KMS-11 (cell line): ENCODE results near the gene ZNF205.
A peak's percentile ranks its signal among the peaks of the same experiment; 100 is the strongest.

Experiments used
- H2AFZ ChIP-seq: fragments of 200-600 bp; sonication (generic); 2 replicates; pipeline ENCODE4 v1.6.1; 2016; ENCODE audit warnings: antibody characterized with exemption, mixed run types, low read depth
- H3K27ac ChIP-seq: fragments of 200-600 bp; sonication (generic); 2 replicates; pipeline ENCODE4 v1.6.1; 2016; ENCODE audit warnings: mild to moderate bottlenecking, mixed run types
- H3K27me3 ChIP-seq: fragments of 200-600 bp; sonication (generic); 2 replicates; pipeline ENCODE4 v1.6.1; 2017; ENCODE audit warnings: mild to moderate bottlenecking, low read depth, mixed run types, moderate library complexity; ENCODE audit not compliant: insufficient read depth
- H3K36me3 ChIP-seq: fragments of 200-600 bp; sonication (generic); 2 replicates; pipeline ENCODE4 v1.6.1; 2017; ENCODE audit warnings: mild to moderate bottlenecking, mixed run types; ENCODE audit not compliant: insufficient read depth
- H3K4me1 ChIP-seq: fragments of 200-600 bp; sonication (generic); 2 replicates; pipeline ENCODE4 v1.6.1; 2016; ENCODE audit warnings: mild to moderate bottlenecking, low read depth, mixed run types; ENCODE audit not compliant: poor library complexity, severe bottlenecking
- H3K4me2 ChIP-seq: fragments of 200-600 bp; sonication (generic); 2 replicates; pipeline ENCODE4 v1.7.0; 2016; ENCODE audit warnings: mild to moderate bottlenecking, mixed run types
- H3K4me3 ChIP-seq: fragments of 200-600 bp; sonication (generic); IDR thresholded peaks from 2 replicates; pipeline ENCODE4 v1.6.1; 2017; ENCODE audit warnings: low read depth, low read length, mixed read lengths; ENCODE audit not compliant: insufficient read depth
- H3K79me2 ChIP-seq: fragments of 200-600 bp; sonication (generic); 2 replicates; pipeline ENCODE4 v1.6.1; 2016; ENCODE audit warnings: low read depth, mixed run types; ENCODE audit not compliant: insufficient read depth
- H3K9ac ChIP-seq: fragments of 200-600 bp; sonication (generic); 2 replicates; pipeline ENCODE4 v1.6.1; 2016; ENCODE audit warnings: mild to moderate bottlenecking, mixed run types
- H4K20me1 ChIP-seq: fragments of 200-600 bp; sonication (generic); 2 replicates; pipeline ENCODE4 v1.6.1; 2016; ENCODE audit warnings: mild to moderate bottlenecking, mixed run types; ENCODE audit not compliant: insufficient read depth
- TF ChIP-seq, protein P1 (sequence below): fragments of 200-600 bp; sonication (generic); conservative IDR thresholded peaks from 2 replicates; pipeline ENCODE4 v1.6.1; 2017; ENCODE audit warnings: low read depth, mild to moderate bottlenecking, antibody characterized with exemption, low read length, moderate library complexity, mixed read lengths

ZNF205 gene

GRCh38 chr16:3152991-3153368 lies 40.6 kb downstream of the ZNF205 start:
- Histone ChIP-seq H2AFZ (no peak overlapping the region), H3K79me2 (no peaks in the 10 kb centered on the region), H3K4me1 (peaks cover 15% of the 10 kb centered on the region), H3K9ac (no peak overlapping the region), H3K4me3 (peak overlapping the region; percentile 33), H4K20me1 (no peaks in the 10 kb centered on the region), H3K27me3 (0 out of 2 replicates have a peak, but pooled peaks cover 5% of the 10 kb centered on the region), H3K36me3 (no peaks in the 10 kb centered on the region), H3K27ac (peak overlapping the region; percentile 25; the same call in 1 of the 2 replicates), H3K4me2 (peak overlapping the region; percentile 24; the same call in 1 of the 2 replicates)
- TF ChIP-seq, protein P1, sequence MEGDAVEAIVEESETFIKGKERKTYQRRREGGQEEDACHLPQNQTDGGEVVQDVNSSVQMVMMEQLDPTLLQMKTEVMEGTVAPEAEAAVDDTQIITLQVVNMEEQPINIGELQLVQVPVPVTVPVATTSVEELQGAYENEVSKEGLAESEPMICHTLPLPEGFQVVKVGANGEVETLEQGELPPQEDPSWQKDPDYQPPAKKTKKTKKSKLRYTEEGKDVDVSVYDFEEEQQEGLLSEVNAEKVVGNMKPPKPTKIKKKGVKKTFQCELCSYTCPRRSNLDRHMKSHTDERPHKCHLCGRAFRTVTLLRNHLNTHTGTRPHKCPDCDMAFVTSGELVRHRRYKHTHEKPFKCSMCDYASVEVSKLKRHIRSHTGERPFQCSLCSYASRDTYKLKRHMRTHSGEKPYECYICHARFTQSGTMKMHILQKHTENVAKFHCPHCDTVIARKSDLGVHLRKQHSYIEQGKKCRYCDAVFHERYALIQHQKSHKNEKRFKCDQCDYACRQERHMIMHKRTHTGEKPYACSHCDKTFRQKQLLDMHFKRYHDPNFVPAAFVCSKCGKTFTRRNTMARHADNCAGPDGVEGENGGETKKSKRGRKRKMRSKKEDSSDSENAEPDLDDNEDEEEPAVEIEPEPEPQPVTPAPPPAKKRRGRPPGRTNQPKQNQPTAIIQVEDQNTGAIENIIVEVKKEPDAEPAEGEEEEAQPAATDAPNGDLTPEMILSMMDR: no peak

DNA sequence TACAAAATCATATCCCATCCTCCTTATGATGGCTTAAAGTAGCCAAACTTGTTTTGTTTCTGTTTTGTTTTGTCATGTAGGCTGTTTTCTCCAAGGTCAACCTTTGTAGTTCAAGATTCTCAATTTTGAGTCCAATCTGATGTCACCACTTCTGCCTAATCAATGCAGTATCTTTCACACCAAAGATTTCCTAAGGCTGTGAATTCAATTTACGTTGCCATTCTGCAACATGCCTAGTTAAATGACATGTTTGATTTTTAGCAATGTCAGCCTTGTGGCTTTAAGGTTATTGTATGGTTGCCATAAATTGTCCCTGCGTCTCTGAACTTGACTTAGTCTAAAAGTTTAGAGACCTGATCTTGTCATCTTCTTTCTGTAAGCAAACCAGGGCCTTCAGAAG lies 42.8 kb downstream of the ZNF205 start:
- H3K27me3 ChIP-seq: no peaks in the 10 kb centered on the region
- H3K4me1 ChIP-seq: peaks cover 15% of the 10 kb centered on the region
- no peaks in the 10 kb centered on the region for H3K79me2 ChIP-seq
- H4K20me1 ChIP-seq: no peaks in the 10 kb centered on the region
- no peak overlapping the region for H3K4me2 ChIP-seq
- no peaks in the 10 kb centered on the region for H3K36me3 ChIP-seq
- no peak overlapping the region for H3K27ac ChIP-seq
- H2AFZ ChIP-seq: no peak overlapping the region
- H3K4me3 ChIP-seq: no peak overlapping the region
- H3K9ac ChIP-seq: no peak overlapping the region
- TF ChIP-seq, protein P1: no peak

GRCh38 chr16:3155972-3156371 lies 43.6 kb downstream of the ZNF205 start:
- Histone ChIP-seq H3K36me3 (no peaks in the 10 kb centered on the region), H3K4me3 (no peak overlapping the region), H3K9ac (no peak overlapping the region), H3K4me1 (peaks cover 19% of the 10 kb centered on the region), H3K79me2 (no peaks in the 10 kb centered on the region), H2AFZ (no peak overlapping the region), H3K27ac (no peak overlapping the region), H3K4me2 (no peak overlapping the region), H3K27me3 (no peaks in the 10 kb centered on the region), H4K20me1 (no peaks in the 10 kb centered on the region)
- TF ChIP-seq, protein P1: no peak

GRCh38 chr16:3157229-3158025 lies 45.0 kb downstream of the ZNF205 start:
- Histone ChIP-seq H3K4me1 (peaks cover 19% of the 10 kb centered on the region), H3K4me2 (peak overlapping the region; percentile 68), H3K27me3 (no peaks in the 10 kb centered on the region), H3K79me2 (no peaks in the 10 kb centered on the region), H3K9ac (no peak overlapping the region), H3K4me3 (no peak overlapping the region), H3K27ac (no peak overlapping the region), H4K20me1 (no peaks in the 10 kb centered on the region), H2AFZ (peak overlapping the region; percentile 77; the same call in 1 of the 2 replicates), H3K36me3 (no peaks in the 10 kb centered on the region)
- TF ChIP-seq, protein P1: no peak
